Gastrocnemius medialis (tissue), 4 donors: ENCODE data around the gene MROH2A. TPM values are rescaled to one million over a fixed set of nuclear protein-coding genes. Genes with fewer than 3 reads are reported as not detected.

Source experiments
- ATAC-seq, 2 donors: fragments of 150-250 bp; one replicate each; pipeline ENCODE4 v1.9.1; 2016
- DNase-seq, 2 donors: peaks; one replicate each; pipeline ENCODE4 v3.0.0-alpha.2; 2019
- H3K27ac ChIP-seq, 4 donors: fragments of 200-600 bp; sonication (generic); 1 replicate in 1 of 4; 2 replicates in 3 of 4; pipeline ENCODE4 v1.5.1; 2016 to 2018; ENCODE audit warnings: mild to moderate bottlenecking in 2 of 4, moderate library complexity in 1 of 4
- H3K27me3 ChIP-seq, 3 donors: fragments of 200-600 bp; sonication (generic) in 2 of 3; 1 replicate in 1 of 3; 2 replicates in 2 of 3; pipeline versions ENCODE4 v1.5.1 to v1.6.0; 2016 to 2019; ENCODE audit warnings: mild to moderate bottlenecking in 1 of 3, moderate library complexity in 1 of 3
- H3K36me3 ChIP-seq, 2 donors: fragments of 200-600 bp; sonication (generic) in 1 of 2; one replicate each; pipeline ENCODE4 v1.5.1; 2017 to 2018
- H3K4me1 ChIP-seq, 2 donors: fragments of 200-600 bp; sonication (generic) in 1 of 2; one replicate each; pipeline ENCODE4 v1.5.1; 2016 to 2017; ENCODE audit warnings: mild to moderate bottlenecking in 2 of 2
- H3K4me3 ChIP-seq, 4 donors: fragments of 200-600 bp; sonication (generic) in 3 of 4; 1 replicate in 1 of 4; 2 replicates in 3 of 4; pipeline ENCODE4 v1.5.1; 2016 to 2019; ENCODE audit warnings: mild to moderate bottlenecking in 2 of 4
- H3K9me3 ChIP-seq, 3 donors: fragments of 200-600 bp; sonication (generic) in 2 of 3; 1 replicate in 1 of 3; 2 replicates in 2 of 3; pipeline ENCODE4 v1.5.1; 2016 to 2019
- CTCF ChIP-seq, 5 experiments: fragments of 450-650 bp in 3 of 5; fragments of 200-600 bp in 2 of 5; sonication (generic) in 2 of 5; IDR thresholded peaks in 4 of 5; conservative IDR thresholded peaks in 1 of 5; 1 replicate in 4 of 5; 2 replicates in 1 of 5; pipeline ENCODE4 v1.5.1; 2016 to 2019; ENCODE audit warnings: antibody characterized with exemption in 5 of 5, mild to moderate bottlenecking in 3 of 5, moderate library complexity in 3 of 5
- POLR2A ChIP-seq, 2 donors: fragments of 450-650 bp; IDR thresholded peaks; one replicate each; pipeline ENCODE4 v1.6.1; 2017; ENCODE audit warnings: antibody characterized with exemption in 2 of 2, mild to moderate bottlenecking in 2 of 2, moderate library complexity in 2 of 2
- in situ Hi-C, 4 donors: fragments of 200-750 bp; cut with MboI; loops; one replicate each; pipeline versions ENCODE4 v1.15.0 to v1.8.0; 2017; ENCODE audit warnings: low sequenced_read_pairs in 4 of 4
- intact Hi-C: fragments of 100-400 bp; cut with DNase I; formaldehyde crosslinking; loops from one replicate; pipeline ENCODE4 v1.15.1; 2023; ENCODE audit warnings: low total_unique reads
- total RNA-seq, 4 donors: library from RNA; depleted of rRNA; stranded (reverse); fragments of >200 nt; gene quantifications; one replicate each; pipeline versions ENCODE4 v1.1.0 to v1.2.3, GENCODE V29; 2016

Gene MROH2A
- total RNA-seq, 4 donors from 2014 or later, result not detected

GRCh38 chr2:233794128-233794658, 16.1 kb downstream of the MROH2A start:
- no peaks in the 10 kb centered on the region for H3K9me3 ChIP-seq
- H3K4me1 ChIP-seq, result no peaks in the 10 kb centered on the region
- H3K4me3 ChIP-seq, result no peak overlapping the region
- H3K36me3 ChIP-seq, result no peaks in the 10 kb centered on the region
- no peaks in the 10 kb centered on the region for H3K27me3 ChIP-seq
- in situ Hi-C loops, result no loop called here
- ATAC-seq (no peak), DNase-seq (no peak)
- intact Hi-C loops, result no loop called here
- TF ChIP-seq CTCF (IDR thresholded peaks at IDR 0.05 in 4 of 5, conservative IDR thresholded peaks at IDR 0.05 in 1 of 5), result no peak
- H3K27ac ChIP-seq, result no peak overlapping the region

- no peak for ATAC-seq
- Histone ChIP-seq H3K36me3 (no peaks in the 10 kb centered on the region), H3K4me1 (no peaks in the 10 kb centered on the region), H3K27ac (no peak overlapping the region), H3K9me3 (no peaks in the 10 kb centered on the region), H3K4me3 (no peak overlapping the region), H3K27me3 (no peaks in the 10 kb centered on the region)
- in situ Hi-C loops, result no loop called here
- TF ChIP-seq CTCF (IDR thresholded peaks at IDR 0.05 in 4 of 5, conservative IDR thresholded peaks at IDR 0.05 in 1 of 5) (no peak), POLR2A (IDR thresholded peaks at IDR 0.05) (no peak)
- intact Hi-C loops, result no loop called here
- no peak for DNase-seq
Observed at GRCh38 chr2:233795735-233796171, 17.6 kb downstream of the MROH2A start.

- DNase-seq (no peak), ATAC-seq (no peak)
- intact Hi-C loops (no loop called here), in situ Hi-C loops (no loop called here)
- Histone ChIP-seq H3K27ac (no peak overlapping the region), H3K4me3 (no peak overlapping the region), H3K27me3 (no peaks in the 10 kb centered on the region), H3K4me1 (no peaks in the 10 kb centered on the region), H3K9me3 (no peaks in the 10 kb centered on the region), H3K36me3 (no peaks in the 10 kb centered on the region)
- TF ChIP-seq CTCF (IDR thresholded peaks at IDR 0.05 in 4 of 5, conservative IDR thresholded peaks at IDR 0.05 in 1 of 5) (no peak), POLR2A (IDR thresholded peaks at IDR 0.05) (no peak)
Observed at GRCh38 chr2:233796254-233796653, 18.1 kb downstream of the MROH2A start.

GRCh38 chr2:233798335-233799086, 20.4 kb downstream of the MROH2A start:
- Histone ChIP-seq H3K9me3 (no peaks in the 10 kb centered on the region), H3K4me3 (no peak overlapping the region), H3K36me3 (no peaks in the 10 kb centered on the region), H3K27ac (no peak overlapping the region), H3K4me1 (no peaks in the 10 kb centered on the region), H3K27me3 (no peaks in the 10 kb centered on the region)
- in situ Hi-C loops, result no loop called here
- ATAC-seq (no peak), DNase-seq (no peak)
- TF ChIP-seq CTCF (IDR thresholded peaks at IDR 0.05 in 4 of 5, conservative IDR thresholded peaks at IDR 0.05 in 1 of 5), result no peak
- TF ChIP-seq POLR2A (IDR thresholded peaks at IDR 0.05), result no peak
- intact Hi-C loops, result no loop called here
